Measurements from ENCODE around the gene RNU1-2. TPM values are rescaled to one million over a fixed set of nuclear protein-coding genes. Genes with fewer than 3 reads are reported as not detected.

RNU1-2 gene
- total RNA-seq, 4 donors from 2014 or later = under 0.01 TPM

DNA sequence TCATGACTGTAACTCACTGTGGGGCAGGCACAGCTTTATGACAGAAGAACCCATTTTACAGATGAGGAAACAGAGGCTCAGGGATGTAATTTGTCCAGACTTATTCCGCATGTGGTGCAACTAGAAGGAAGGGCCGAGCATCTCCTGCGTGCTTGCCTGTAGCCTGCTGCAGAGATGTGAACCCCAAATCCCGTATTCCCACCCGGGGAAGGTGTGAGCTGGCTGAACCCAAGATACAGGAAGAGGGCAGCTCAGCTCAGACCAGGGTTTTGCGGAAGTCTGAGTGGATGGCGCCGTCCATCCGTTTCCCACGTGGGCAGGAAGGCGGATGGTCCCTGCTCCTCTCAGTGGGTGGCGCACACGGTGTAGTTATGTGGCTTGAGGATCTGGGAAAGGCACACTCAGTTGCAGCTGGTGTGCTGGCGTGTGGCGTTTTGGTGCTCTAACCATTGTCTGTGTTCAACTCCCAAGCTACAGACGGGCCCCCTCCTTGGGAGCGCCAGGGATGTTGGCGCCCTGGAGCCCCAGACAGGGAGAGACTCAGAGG, 27.2 kb downstream of the RNU1-2 start:
- Histone ChIP-seq H3K36me3 (no peaks in the 10 kb centered on the region), H3K9me3 (no peaks in the 10 kb centered on the region), H3K27ac (no peak overlapping the region), H3K27me3 (no peaks in the 10 kb centered on the region), H3K4me3 (replicated peaks in 1 of 3) (no peak overlapping the region), H3K4me1 (peaks cover 8 to 13% of the 10 kb centered on the region in 2 donors)
- no peak for TF ChIP-seq CTCF (IDR thresholded peaks at IDR 0.05)
- no peak for TF ChIP-seq POLR2A (IDR thresholded peaks at IDR 0.05)
- DNase-seq = no peak
- WGBS, 2 donors = 85 to 89% methylated on average over 18 of the region's 18 CpGs
- intact Hi-C loops (cut with DNase I) = no loop called here

GRCh38 chr1:16924216-16924918, 28.6 kb downstream of the RNU1-2 start:
- Histone ChIP-seq H3K27ac (no peak overlapping the region), H3K4me3 (replicated peaks in 1 of 3) (no peak overlapping the region), H3K27me3 (no peaks in the 10 kb centered on the region), H3K9me3 (no peaks in the 10 kb centered on the region), H3K4me1 (peaks cover 8 to 13% of the 10 kb centered on the region in 2 donors), H3K36me3 (no peaks in the 10 kb centered on the region)
- TF ChIP-seq POLR2A (IDR thresholded peaks at IDR 0.05) = no peak
- no peak for TF ChIP-seq CTCF (IDR thresholded peaks at IDR 0.05)
- intact Hi-C loops (cut with DNase I) = no loop called here
- DNase-seq = no peak
- WGBS, 2 donors = 91 to 92% methylated on average over 23 of the region's 23 CpGs

GRCh38 chr1:16924919-16925477, 29.2 kb downstream of the RNU1-2 start:
- Histone ChIP-seq H3K27me3 (no peaks in the 10 kb centered on the region), H3K36me3 (no peaks in the 10 kb centered on the region), H3K4me1 (peaks cover 8 to 13% of the 10 kb centered on the region in 2 donors), H3K27ac (no peak overlapping the region), H3K9me3 (no peaks in the 10 kb centered on the region), H3K4me3 (replicated peaks in 1 of 3) (no peak overlapping the region)
- no peak for TF ChIP-seq CTCF (IDR thresholded peaks at IDR 0.05)
- TF ChIP-seq POLR2A (IDR thresholded peaks at IDR 0.05) = no peak
- intact Hi-C loops (cut with DNase I) = no loop called here
- 93 to 94% methylated on average over 13 of the region's 13 CpGs for WGBS, 2 donors
- DNase-seq = no peak

- Histone ChIP-seq H3K4me3 (replicated peaks in 1 of 3) (no peak overlapping the region), H3K9me3 (no peaks in the 10 kb centered on the region), H3K27ac (no peak overlapping the region), H3K36me3 (peaks cover 0 to 1% of the 10 kb centered on the region in 2 donors), H3K27me3 (no peaks in the 10 kb centered on the region), H3K4me1 (peaks cover 8 to 13% of the 10 kb centered on the region in 2 donors)
- no peak for DNase-seq
- TF ChIP-seq POLR2A (IDR thresholded peaks at IDR 0.05) (no peak), CTCF (IDR thresholded peaks at IDR 0.05) (no peak)
- 86 to 92% methylated on average over 13 of the region's 13 CpGs for WGBS, 2 donors
- intact Hi-C loops (cut with DNase I) = no loop called here
Measured at GRCh38 chr1:16925635-16926490, 30.1 kb downstream of the RNU1-2 start.
